Activated effector memory CD4-positive, alpha-beta T cell treated with Interleukin-2 at 50 U/mL for 16 hours (primary cell): ENCODE measurements around the gene C3orf52.
A peak's percentile ranks its signal among the peaks of the same experiment; 100 is the strongest.

Experiments
- DNase-seq: peaks from one replicate; pipeline ENCODE4 v3.0.0-alpha.2; 2020

C3orf52 gene

DNA sequence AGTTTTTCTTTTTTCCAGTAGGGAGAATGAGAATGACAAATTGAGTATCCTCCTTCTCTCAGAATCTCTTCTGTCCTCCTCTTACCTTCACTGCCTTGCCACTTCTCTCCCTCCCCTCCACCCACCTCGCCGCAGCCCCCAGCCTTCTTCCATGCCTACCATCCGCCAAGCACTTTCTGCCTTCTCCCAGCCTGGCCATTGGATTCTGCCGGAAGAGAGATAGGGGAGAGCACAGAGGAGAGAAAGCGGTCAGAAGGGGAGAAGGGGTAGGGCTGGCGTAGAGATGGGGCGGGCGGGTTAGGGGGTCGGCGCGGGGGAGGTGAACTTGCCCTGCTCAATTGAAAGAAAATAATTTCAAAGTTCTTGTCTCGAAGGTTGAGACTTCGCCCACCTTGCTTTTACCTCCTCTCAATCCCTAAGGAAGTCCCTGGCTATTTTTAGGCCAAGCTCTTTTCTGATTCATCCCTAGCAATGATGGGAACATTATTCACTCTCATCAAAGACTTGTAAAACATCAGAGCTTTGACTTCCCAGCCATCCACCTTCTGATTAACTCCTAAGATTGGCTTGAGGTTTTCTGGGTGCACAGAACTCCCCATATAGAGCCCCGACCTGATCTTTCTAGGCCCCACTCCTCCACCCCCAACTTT is 811 bp downstream of the C3orf52 start:
- no peak for DNase-seq

DNA sequence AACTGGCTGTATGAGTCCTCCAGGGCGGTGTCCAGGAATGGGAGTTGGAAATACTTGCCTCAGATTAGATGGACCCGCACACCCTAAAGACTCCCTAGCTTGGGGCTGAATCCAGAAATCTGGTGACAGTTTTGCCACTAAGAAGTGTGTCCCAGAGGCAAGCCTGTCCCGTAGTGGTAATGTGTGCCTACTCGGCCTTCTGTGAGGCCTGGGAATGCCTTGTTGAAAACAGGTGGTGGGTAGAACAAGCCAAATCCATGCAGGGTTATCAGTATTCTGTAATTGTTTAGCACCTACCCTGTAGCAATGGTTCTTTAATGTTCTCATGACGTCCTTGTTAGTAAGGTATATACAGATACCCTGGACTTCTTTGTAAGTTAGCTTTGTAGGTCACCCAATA is 1.6 kb downstream of the C3orf52 start:
- no peak for DNase-seq

DNA sequence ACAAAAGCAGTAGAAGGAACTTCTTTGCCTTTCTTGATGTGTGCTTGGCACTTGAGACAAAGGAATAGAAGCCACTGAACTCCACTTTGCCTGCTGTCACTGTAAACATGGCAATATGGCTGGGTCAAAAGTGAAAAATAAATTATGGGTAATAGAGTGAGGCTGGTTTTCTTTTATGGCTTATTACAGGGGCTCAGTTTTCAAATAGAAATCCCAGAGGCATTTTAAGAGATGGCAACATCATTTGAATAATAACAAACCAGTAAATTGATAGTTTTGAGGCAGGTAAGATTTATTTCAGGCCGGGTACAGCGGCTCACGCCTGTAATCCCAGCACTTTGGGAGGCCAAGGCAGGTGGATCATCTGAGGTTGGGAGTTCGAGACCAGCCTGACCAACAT is 2.8 kb downstream of the C3orf52 start:
- DNase-seq = no peak

DNA sequence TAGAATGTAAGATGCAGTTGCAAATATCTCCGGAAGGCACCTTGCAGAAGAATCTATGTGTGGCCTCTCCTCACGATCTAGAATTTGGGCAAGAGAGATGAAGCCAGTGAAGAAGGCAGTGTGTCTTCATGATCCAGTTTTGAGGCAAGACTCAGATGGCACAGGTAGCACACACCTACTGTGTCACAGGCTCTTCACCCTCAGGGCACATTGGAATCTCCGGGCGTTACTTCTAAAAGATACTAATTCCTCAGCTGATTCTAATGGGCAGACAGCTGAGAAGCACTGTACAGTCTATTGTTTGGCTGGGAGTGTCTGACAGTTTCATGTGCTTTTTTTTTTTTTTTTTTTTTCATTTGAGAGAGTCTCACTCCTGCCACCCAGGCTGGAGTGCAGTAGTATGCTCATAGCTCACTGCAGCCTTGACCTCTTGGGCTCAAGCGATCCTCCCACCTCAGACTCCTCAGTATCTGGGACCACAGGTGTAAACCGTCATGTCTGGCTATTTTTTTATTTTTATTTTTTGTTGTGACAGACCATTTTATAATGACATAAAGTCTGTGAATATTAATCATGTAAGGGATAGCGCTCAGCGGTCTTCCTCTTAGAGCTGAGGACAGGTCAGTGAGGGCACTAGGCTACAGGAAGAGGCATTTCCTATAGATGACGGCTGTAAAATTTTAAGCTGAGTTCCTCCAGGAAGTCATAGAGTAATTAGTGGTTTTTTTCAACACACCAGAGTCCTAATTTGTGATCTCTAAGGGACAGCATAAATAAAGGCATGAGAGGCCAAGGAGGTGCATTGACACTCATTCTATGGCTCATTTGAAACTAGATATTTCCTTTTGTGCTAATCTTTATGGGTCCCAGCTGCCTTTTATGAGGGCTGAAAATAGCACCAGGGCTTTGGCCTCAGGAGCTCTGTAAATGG is 4.0 kb downstream of the C3orf52 start:
- no peak for DNase-seq

DNA sequence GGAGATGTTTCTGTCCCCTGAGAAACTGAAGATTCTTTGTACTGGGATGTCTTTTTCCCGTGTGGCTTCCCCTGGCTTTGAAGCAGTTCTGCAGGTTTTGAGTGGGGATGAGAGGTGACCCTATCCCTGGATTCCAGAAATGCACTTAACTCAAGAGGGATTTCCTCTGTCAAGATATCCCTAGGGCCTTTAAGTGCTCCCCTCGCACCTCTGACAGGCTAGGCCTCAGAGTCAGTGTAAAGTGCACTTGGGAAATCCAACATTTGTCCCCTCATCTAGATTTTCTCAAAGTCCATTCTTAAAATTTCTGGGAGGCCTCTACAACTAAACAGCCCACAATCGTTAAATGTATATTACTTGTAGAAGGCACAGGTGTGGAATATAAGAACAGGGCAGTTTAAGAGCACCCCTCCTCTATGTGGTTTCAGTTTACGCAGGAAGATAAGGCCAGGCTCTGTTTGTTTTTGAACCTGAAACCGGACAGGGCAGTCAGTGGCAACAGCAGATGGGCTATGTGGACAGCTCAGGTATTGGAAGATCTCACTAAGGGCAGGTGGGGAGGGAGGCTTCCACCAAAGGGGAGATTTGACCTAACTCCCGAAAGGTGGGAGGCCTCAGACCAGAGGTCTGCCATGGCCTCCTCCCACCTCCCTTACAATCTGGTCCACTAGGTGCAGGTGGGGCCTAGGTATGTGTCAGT is 4.8 kb downstream of the C3orf52 start:
- DNase-seq = no peak

DNA sequence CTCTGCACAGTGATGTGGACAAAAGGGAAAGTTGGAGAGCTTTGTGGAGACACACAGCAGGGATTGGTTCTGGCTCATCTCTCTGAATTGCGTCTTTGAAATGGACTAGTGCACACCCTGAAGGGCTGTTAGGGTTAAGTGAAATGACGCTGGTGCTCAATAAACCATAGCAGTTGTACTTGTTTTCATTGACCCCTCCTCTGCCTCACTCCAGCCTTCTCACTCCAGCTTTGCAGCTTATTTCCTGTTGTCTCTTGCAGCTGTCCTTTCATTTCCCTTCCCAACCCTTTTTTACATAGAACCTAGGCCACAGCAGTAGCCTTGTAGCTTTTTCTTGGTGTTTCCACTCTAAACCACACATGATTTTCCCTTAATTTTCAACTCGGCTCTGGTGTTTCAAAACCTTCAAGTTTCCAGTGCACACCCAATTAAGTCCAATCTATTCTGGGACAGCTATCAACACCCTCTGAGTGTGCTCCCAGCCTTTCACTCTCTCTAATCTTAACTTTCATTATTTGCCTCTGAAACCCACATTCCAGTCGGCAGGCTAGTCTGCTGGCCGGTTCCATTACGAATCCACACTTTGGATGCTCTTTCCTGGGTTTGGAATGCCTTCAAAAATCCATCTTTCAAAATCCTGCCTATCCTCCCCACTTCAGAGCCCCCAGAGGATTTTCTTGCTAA is 6.4 kb downstream of the C3orf52 start:
- no peak for DNase-seq

DNA sequence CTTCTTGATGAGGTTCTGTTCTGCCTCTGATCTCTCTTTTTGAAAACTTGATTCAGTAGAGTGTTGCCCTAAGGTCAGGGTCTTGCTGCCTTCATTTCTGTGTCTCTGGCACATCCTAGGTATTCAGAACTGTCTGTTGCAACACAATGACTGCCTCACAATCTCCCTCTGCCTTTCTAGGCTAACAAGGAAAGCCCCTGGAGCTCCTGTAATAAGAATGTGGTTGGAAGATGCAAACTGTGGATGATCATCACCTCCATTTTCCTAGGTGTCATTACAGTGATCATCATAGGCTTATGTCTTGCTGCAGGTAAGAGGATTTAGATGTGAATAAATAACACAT is 7.0 kb downstream of the C3orf52 start:
- DNase-seq = no peak

DNA sequence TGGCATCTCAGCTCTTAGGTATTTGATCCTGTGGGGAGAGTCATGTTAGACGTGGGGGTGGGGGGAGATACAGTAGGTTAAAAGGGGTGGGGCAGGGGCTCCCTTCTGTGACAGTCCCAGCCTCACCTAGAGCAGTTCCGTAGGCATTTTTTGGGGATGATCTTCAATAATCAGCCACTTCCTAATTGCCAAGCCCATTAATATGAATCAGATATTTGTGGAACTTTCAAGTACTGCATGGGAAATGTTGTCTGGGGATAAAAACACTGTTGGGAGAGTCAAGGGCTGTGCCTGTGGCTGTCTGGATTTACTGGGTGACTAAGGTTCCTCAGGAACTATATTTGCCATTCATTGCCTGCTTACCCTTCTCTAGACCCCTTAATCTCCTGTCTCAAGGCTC is 9.5 kb downstream of the C3orf52 start:
- DNase-seq = no peak

DNA sequence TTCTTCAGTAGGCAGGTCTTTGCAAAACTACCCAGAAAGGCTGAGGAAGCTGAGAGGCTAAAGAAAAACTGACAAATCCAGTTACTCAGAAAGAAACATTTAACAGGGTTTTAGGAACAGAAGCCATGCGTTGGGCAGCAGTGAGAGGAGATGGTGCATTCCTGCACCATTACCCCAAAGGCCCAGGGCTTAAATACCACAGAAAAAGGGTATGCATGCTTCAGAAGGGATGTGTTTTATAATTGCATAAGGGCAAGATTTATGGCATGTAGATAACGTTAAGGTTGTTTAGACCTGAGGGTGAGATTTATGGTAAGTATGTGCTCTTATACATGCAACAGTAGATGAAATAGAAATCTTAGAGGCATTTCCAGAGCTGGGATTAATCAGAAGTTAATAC is 10.0 kb downstream of the C3orf52 start:
- no peak for DNase-seq

DNA sequence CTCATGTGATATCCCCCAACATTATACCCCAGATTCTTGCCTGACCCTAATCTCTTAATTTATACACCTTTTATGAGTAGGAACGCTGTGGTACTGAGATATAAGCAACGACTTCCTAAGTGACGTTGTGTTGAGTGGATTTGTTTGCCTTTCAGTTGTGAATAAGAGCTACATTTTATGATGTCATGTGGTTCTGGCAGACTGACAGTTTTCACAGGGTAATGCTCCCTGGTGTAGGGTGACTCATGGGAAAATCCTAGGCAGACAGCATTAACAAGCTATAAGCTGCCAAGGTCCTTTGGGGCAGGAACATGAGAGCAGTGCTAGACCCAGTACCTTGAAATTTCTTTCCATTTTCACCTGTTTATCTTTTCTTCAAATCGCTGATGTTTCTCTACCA is 11.2 kb downstream of the C3orf52 start:
- no peak for DNase-seq

DNA sequence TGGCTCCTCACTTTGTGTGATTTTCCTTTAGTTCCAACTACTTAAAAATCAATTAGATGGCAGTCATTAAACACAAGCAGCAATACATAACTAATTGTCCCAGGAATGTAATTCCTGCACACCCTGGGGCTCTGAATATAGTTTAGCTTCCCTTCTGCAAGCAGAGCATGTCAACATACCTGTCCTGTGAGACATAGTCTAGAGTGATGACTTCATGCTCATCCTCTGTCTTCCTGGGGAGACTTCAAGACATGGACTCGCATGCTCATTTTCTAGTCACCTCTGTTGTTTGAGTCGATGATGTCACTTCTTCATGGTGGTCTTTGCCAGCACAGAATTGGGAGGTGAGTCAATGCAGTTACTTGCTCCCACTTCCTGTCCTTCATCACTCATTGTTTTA is 15.7 kb downstream of the C3orf52 start:
- DNase-seq = no peak

DNA sequence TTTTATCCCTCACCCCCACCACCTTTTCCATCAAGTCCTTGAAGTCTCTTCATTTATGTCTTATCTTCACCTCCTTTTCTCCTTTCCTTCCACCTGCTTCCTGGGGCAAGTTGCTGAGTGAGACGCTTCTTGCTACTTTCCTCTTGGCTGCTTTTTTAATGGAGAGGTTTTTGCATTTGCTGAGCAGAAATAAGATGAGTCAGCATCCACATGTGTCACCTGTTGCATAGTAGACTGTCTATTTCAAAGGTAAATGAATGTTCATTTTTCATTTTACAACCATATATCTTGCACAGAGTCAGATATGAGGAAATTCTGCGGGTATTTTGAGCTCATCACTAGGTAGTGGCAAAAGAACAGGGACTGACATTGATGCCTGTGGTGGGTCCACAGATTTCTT is 18.6 kb downstream of the C3orf52 start:
- no peak for DNase-seq

DNA sequence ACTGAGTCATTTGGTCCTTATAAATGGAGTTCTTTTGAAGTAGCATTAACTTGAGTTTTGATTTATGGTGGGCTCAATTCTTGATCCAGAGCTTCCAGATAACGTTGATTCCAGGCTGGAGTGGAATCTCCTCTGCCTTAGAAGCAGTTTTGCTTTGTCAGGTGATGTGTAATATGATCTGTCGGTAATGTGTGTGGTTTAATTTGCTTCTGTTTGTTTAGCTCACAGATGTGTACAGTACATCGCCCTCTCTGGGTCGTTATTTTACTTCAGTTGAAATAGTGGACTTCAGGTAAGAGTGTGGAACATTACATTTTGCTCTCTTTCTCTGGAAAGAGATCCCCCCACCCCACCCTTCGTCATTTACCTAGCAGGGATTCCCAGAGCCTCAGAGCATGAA is 23.1 kb downstream of the C3orf52 start:
- DNase-seq = no peak

DNA sequence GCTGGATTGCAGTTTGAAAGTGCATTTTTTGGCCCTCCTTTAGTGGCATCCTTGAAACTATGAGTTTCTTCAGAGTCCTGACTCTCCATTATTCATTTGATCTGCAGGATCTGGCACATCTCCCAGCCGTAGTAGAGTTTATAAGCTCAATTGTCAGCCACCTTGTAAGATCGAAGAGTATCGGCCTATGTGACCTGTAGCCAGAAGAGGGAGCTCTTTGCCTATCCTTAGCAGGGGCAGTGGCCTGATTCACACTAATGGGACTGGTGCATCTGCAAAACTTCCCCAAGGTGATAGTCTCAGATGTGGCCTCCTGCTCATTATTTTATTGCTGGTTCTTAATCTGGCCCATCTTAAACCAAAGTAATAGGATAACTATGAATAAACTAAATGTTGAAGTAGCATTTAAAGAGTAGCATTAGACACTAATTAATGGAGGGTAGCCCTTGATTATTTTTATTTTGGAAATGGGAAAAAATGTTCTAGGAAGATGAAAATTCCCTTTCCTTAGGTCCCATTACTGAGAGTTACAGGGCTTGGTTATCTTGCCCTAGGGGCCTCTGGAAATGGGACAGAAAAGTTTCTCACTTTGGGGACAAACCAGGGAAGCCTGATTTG is 25.7 kb downstream of the C3orf52 start:
- peak; percentile 43 for DNase-seq

DNA sequence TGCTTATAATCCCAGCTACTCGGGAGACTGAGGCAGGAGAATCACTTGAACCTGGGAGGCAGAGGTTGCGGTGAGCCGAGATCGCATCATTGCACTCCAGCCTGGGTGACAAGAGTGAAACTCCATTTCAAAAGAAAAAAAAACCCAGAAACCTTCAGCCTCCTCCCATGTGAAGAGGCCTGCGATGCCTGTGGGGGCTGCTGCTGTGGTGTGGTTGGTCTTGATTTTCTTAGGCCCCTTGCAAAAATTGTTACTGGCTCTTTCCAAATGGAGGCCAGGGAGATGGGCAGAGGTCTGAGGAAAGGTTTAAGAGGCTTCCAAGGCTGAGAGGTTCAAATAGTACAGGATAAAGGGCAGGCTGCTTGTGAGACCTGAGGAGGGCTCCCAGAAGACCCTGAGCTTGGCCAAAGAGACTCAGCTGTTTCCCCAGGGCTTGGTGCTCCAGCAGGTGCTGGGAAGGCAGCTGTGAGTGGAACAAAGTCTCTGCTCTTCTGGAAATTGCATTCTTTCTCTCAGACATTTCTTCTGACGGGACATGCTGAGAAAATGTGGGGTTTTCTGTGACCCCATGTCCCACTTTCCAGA is 28.5 kb downstream of the C3orf52 start:
- no peak for DNase-seq

DNA sequence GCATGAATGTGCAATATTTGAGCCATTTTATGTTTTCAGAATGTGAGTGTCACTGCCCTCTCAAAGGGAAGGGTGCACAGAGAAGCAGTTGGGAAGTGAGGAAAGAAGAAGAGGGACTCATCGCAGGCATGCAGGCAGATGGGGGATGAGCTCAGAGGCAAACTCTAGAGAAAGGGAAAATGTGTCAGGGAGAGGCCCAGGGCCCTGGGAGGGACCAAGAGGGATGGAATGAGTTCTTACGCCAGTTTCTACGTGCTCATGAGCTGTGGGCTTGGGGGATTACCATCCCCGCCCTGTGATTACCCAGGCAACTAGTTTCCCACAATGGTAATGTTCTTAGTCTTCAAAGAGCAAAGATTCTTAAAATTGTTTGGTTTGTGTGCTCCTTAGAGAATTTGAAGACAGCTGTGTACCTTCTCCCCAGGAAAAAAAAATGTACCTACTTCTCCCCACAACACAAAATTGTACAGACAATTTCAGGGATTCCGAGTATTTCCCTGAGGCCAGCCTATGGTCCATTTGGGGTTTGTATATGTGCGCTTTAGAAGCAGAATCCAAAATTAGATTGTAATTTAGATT is 29.1 kb downstream of the C3orf52 start:
- DNase-seq = no peak

DNA sequence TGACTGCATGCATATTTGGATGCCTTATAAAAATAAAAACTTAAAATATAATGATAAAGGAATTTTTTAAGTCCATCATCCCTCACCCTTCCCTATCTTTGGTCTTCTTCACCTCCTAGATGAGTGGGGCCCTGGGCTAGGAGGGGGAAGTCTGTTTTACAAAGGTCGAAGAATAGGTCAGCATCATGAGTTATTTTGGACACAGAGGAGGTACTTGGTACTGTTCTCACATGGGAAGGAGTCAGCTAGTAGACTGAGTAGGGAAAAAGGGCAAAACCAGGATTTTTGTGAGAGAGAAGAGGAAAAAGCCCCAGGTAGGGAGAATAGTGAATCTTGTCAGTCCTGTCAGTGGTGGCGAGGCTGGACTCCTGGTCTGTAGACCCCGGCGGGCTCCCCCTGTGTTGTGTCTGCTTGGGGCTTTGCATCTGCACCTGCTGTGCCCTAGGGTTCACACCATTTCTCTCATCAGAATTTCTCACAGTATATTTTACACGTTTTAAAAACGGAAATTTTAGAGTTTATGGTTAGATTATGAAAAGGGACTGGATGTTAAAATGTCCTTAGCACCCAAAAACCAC is 29.7 kb downstream of the C3orf52 start:
- DNase-seq = no peak

DNA sequence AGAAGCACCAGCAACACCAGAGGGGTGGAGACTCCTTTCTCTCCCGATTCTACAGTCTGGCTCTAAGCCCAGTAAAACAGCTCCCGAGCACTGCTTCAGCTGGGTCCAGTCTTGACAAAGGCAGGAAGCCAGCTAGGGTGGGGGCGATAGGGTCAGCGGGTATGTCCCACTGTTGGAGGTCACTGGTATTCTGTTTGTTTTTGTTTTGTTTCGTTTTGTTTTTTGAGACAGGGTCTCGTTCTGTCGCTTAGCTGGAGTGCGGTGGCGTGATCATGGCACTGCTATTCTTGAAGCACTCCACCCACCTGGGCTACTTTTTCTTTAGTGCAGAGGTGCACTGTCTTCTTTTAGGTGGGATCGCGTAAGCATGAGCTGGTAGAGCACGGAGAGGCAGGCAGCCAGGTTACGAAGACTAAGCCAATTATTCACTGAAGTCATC is 30.6 kb downstream of the C3orf52 start:
- no peak for DNase-seq

DNA sequence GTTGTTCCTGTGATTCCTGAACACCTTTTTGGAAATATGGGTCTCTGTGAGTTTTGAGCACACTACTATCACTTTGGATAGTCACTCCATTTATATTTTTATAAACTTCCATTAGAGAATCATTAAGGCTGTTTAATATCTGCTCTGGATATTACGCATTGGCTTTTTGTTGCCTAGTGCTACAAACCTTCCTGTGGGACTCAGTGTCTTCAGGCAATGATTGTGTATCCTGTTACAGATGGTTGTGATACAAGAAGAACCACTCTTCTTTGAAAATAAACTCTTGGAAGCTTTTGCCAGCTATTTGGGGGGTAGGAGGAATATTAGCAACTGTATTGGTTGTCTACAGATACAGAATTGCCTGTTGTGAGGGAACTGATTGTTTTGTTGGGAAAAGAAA is 31.2 kb downstream of the C3orf52 start:
- no peak for DNase-seq

DNA sequence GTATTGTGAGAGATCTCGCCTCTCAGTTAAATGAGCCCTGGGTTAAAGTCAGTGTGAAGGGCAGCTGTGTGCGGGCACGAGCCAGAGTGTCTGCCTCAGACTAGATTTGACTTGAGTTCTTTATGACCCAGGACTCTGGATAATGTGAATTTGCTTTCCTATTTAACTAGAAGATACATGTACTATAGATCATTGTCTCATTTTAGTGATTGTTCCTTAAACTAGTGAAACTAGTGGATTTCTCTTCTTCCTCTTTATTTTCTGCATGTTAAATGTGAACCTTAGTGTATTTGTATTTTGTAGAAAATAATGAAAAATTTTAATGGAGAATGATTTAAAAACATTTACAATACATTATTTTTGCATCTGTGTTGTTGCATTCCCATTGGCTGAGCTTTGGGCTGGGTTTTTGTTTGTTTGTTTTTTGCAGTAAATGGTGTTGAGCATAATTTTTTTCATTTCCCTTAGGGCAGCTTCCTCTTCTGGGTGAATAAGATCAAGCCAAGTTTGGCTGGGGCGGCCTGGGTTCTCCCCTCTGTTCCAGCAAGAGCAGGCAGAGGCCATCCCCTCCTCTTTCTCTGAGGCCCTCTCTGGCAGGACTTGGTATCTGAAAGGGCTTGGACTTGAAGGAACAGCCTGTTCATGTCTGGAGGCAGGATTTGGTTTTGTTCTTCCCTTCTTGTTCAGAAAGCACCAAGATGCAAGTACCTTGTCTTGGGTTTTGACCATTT is 31.8 kb downstream of the C3orf52 start:
- no peak for DNase-seq
